Measurements from ENCODE around the gene FSTL1.

FSTL1 gene

GRCh38 chr3:120440001-120440703, 10.6 kb downstream of the FSTL1 start:
- in situ Hi-C loops (cut with MboI; ENCODE audit: low sequenced_read_pairs), result no loop called here

DNA sequence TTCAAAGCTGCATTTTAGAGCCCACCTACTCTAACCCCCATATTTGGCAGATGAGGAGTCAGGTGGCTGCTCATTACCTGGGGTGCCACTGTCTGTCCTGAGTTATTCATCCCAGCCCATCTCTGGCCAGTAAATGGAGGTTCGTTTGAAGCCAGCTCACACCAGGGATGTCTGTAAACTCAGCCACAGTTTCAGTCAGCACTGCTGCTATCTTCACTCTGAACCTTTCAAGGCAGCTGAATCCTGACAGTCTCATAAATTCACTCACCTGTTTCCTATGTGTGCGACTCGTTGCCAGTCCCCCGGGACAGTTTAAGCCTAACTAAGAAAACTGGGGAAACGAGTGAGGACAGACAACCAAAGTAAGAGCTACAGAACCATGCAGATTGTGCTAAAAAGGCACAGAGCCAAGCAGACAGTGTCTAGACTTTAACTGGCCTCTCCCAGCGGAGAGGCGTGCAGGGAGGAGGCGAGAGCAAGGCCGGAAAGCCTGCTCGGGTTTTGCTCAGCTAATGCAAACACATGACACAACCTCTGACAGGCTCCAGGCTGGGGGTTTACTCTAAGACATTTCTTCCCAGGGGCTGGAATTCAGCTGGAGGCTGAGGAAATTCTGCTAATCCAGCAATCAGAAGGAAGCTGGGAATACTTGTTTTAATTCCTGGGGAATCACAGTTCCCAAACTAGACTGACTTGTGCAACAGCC, 12.0 kb downstream of the FSTL1 start:
- in situ Hi-C loops (cut with MboI; ENCODE audit: low sequenced_read_pairs), result no loop called here

DNA sequence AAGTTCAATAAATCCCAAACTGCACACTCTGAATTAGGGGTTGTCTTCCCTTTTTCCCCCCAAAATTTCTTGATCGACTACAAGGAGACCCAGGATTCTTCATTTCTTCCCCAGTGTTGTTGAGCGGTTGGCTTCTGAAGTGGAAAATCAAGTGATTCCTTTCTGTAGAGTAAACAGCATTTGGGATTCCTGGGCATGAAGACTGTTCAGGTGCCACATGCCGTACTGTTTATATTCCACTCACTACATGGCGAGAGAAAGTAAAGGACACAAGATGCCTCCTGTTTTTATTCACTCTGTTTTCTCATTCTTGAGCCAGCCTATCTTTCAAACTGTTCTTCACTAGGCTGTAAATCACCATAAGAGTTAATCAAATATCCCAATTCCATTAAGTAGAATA, 12.6 kb downstream of the FSTL1 start:
- in situ Hi-C loops (cut with MboI; ENCODE audit: low sequenced_read_pairs), result no loop called here

- in situ Hi-C loops (cut with MboI; ENCODE audit: low sequenced_read_pairs), result no loop called here
Observed at GRCh38 chr3:120437559-120437958, 13.2 kb downstream of the FSTL1 start.

GRCh38 chr3:120436523-120437050, 14.2 kb downstream of the FSTL1 start:
- in situ Hi-C loops (cut with MboI; ENCODE audit: low sequenced_read_pairs), result no loop called here

- in situ Hi-C loops (cut with MboI; ENCODE audit: low sequenced_read_pairs), result no loop called here
Observed at GRCh38 chr3:120435621-120436020, 15.2 kb downstream of the FSTL1 start.

GRCh38 chr3:120433662-120434331, 17.0 kb downstream of the FSTL1 start:
- in situ Hi-C loops (cut with MboI; ENCODE audit: low sequenced_read_pairs), result no loop called here

GRCh38 chr3:120432150-120432860, 18.5 kb downstream of the FSTL1 start:
- in situ Hi-C loops (cut with MboI; ENCODE audit: low sequenced_read_pairs), result no loop called here

GRCh38 chr3:120429921-120430361, 20.9 kb downstream of the FSTL1 start:
- in situ Hi-C loops (cut with MboI; ENCODE audit: low sequenced_read_pairs), result no loop called here

DNA sequence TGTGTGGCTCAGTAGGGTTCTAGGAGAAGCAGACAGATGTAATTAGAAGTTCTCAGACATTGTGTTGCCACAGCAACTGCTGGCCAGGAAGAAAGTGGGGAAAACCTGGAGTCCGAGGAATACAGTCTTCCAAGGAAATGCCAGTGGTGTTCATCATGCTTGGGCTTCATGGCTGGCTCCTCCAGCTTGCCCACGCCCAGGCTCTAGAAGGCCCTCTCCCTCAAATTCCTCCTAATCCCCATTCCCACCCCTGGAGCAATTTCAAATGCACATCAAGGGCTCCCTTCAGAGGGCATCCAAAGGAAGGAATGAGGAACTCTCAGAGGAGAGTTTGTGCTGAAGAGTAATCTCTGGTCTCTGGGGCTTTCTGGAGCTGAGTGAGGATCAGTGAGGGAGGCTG, 21.9 kb downstream of the FSTL1 start:
- in situ Hi-C loops (cut with MboI; ENCODE audit: low sequenced_read_pairs), result no loop called here

- in situ Hi-C loops (cut with MboI; ENCODE audit: low sequenced_read_pairs), result no loop called here
Observed at GRCh38 chr3:120427201-120427600, 23.6 kb downstream of the FSTL1 start.

DNA sequence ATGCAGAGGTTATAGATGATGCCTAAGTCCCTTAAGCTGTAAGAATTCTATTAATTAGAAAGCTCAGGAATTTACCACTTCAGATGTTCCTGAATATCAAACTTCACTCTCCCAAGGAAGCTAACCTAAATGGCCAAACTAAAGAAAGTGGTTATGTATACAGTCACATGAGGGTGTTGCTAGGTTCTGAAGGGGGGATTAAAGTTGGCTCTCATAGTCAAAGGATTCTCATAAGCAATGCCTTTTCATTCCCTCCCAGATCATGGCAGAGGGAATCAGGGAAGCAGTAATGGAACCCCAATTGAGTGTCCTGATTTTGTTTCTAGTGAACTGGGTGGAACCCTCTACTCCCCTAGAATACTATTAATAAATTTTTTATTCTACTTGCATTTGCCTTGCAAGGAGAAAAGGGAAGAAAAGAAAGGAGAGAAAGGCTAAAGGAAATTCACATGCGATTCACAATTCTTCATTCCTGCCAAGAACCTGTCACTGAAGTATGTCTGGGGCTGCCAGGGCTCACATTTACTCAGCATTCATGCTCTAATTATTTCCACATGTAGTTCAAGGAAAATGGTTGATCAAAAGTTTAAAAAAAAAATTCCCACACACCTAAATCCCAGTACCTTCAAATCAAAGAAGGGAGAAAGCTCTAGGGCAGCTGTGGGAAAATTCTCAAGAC, 25.1 kb downstream of the FSTL1 start:
- in situ Hi-C loops (cut with MboI; ENCODE audit: low sequenced_read_pairs), result no loop called here

GRCh38 chr3:120424976-120425570, 25.7 kb downstream of the FSTL1 start:
- in situ Hi-C loops (cut with MboI; ENCODE audit: low sequenced_read_pairs), result no loop called here

DNA sequence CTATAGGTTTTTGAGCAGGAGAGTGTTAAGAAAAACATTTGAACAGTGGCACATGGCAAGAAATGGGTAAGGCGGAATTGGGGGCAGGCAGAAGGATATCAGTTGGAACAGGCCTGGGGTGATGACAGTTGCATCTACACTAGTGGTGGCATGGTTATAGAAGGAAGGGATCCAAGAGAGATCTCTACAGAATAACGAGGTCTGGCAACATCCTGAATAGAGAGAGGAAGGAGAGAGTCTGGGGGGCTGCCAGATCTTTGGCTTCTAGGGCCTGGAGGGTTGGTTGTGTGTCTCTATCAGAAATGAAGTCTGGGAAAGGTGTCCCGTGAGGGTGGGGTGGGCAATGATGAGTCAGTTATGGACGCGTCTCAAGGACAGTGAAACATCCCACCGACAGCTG, 26.3 kb downstream of the FSTL1 start:
- in situ Hi-C loops (cut with MboI; ENCODE audit: low sequenced_read_pairs), result no loop called here

- in situ Hi-C loops (cut with MboI; ENCODE audit: low sequenced_read_pairs), result no loop called here
Observed at GRCh38 chr3:120423432-120423831, 27.4 kb downstream of the FSTL1 start.

DNA sequence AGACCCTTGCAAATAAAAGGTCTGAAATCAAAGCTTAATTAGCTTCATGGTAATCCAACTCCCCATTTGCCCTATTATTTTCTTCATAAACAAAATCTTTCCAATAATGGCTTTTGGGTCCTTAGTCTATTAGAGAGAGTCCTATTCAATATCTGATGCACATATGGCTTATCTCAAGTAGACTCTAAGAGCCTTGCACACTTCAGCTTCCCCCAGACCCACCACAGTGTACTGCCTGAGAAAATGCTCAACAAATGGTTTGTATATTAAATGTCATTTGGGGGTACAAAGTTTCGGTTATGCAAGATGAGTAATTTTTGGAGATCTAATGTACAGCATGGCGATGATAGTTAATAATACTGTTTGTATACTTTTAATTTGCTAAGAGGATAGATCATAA, 28.9 kb downstream of the FSTL1 start:
- in situ Hi-C loops (cut with MboI; ENCODE audit: low sequenced_read_pairs), result no loop called here

- in situ Hi-C loops (cut with MboI; ENCODE audit: low sequenced_read_pairs), result no loop called here
Observed at GRCh38 chr3:120420928-120421551, 29.8 kb downstream of the FSTL1 start.

- in situ Hi-C loops (cut with MboI; ENCODE audit: low sequenced_read_pairs), result no loop called here
Observed at GRCh38 chr3:120420360-120420759, 30.4 kb downstream of the FSTL1 start.

- in situ Hi-C loops (cut with MboI; ENCODE audit: low sequenced_read_pairs), result no loop called here
Observed at GRCh38 chr3:120419797-120420196, 31.0 kb downstream of the FSTL1 start.

Data from hTERT RPE-1 (cell line).